GM12878 (cell line): Measurements from ENCODE around the gene UPF1.

Source experiments
- CTCF ChIP-seq, 3 experiments: IDR thresholded peaks in 2 of 3; conservative IDR thresholded peaks in 1 of 3; 2 replicates each; pipeline ENCODE4 v1.5.1; 2011; ENCODE audit warnings: low read depth in 3 of 3, low read length in 3 of 3, mild to moderate bottlenecking in 3 of 3, control low read depth in 2 of 3, moderate library complexity in 2 of 3, inconsistent platforms in 1 of 3, mixed read lengths in 1 of 3; ENCODE audit not compliant: control insufficient read depth in 2 of 3, insufficient read depth in 1 of 3; ENCODE audit errors: extremely low read depth in 1 of 3
- TCF3 ChIP-seq: IDR thresholded peaks from 2 replicates; pipeline ENCODE4 v1.6.1; 2012; ENCODE audit warnings: low read depth, mild to moderate bottlenecking, low read length, borderline replicate concordance; ENCODE audit not compliant: insufficient read depth

DNA sequence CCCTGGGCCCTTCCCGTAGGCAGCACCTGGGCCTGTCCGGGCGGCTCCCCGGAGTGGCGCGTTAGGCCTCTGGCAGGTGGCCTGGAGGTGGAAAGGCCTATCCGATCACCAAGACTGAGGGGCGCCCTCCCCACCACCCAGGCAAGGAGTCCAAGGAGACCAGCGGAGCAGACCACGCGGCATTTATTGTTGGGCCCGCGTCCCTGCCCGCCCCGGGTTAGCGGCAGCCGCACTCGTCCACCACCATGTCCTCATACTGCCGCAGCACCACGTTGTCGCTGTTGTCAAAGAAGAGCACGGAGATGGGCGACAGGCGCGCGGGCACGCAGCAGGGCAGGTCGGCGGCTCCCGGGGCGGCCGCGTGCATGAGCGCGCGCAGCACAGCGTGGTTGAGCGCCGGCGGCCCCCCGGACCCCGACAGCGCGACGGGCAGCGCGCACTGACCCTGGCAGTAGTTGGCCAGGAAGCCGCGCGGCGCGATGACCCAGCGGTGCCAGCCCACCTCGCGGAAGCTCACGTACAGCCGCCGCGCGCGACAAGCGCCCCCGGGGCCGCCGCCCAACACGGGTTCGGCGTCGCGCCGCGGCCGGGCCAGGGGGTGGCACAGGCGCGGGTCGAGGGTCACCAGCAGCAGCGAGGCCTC is 36.7 kb downstream of the UPF1 start:
- TF ChIP-seq CTCF (IDR thresholded peaks at IDR 0.05 in 2 of 3, conservative IDR thresholded peaks at IDR 0.05 in 1 of 3; ENCODE audit: control insufficient read depth in 2 of 3, extremely low read depth in 1 of 3, insufficient read depth in 1 of 3, low read depth in 3 of 3, low read length in 3 of 3) (no peak), TCF3 (no peak)
